GM10266 (cell line): ENCODE data around the gene CACNG4.
A peak's percentile ranks its signal among the peaks of the same experiment; 100 is the strongest.
"Not testable (repeated sequence)": the region's sequence is repeated elsewhere in the genome, so short reads cannot be mapped to it uniquely, and the experiment has no call there.

Source experiments
- DNase-seq: peaks from one replicate; pipeline ENCODE4 v3.0.0; 2012; ENCODE audit errors: extremely low spot score
- TF ChIP-seq, protein P1 (sequence below): IDR thresholded peaks from 2 replicates; pipeline ENCODE4 v1.5.1; 2012; ENCODE audit warnings: mild to moderate bottlenecking, low read depth; ENCODE audit not compliant: control insufficient read depth, insufficient read depth; ENCODE audit errors: missing control alignments

Gene CACNG4

DNA sequence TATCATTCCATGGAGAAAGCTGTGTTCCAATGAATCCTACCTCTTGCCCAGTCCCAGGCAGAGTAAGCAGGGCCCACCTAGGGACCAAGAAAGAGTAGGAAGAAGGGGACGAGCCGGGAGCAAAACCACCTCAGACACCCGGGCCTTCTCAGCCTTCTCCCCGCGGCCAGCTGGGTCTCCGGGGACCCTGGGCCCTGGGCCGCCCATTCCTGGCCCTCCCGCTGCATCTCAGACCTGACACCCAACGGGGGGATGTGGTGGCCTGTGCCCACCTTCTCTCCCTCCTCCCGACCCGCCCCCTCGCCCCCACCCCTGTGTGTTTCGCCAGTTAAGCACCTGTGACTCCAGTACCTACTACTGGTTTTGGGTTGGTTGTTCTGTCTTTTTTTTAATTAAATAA is 68.5 kb downstream of the CACNG4 start:
- TF ChIP-seq, protein P1, sequence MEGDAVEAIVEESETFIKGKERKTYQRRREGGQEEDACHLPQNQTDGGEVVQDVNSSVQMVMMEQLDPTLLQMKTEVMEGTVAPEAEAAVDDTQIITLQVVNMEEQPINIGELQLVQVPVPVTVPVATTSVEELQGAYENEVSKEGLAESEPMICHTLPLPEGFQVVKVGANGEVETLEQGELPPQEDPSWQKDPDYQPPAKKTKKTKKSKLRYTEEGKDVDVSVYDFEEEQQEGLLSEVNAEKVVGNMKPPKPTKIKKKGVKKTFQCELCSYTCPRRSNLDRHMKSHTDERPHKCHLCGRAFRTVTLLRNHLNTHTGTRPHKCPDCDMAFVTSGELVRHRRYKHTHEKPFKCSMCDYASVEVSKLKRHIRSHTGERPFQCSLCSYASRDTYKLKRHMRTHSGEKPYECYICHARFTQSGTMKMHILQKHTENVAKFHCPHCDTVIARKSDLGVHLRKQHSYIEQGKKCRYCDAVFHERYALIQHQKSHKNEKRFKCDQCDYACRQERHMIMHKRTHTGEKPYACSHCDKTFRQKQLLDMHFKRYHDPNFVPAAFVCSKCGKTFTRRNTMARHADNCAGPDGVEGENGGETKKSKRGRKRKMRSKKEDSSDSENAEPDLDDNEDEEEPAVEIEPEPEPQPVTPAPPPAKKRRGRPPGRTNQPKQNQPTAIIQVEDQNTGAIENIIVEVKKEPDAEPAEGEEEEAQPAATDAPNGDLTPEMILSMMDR = no peak
- no peak for DNase-seq

DNA sequence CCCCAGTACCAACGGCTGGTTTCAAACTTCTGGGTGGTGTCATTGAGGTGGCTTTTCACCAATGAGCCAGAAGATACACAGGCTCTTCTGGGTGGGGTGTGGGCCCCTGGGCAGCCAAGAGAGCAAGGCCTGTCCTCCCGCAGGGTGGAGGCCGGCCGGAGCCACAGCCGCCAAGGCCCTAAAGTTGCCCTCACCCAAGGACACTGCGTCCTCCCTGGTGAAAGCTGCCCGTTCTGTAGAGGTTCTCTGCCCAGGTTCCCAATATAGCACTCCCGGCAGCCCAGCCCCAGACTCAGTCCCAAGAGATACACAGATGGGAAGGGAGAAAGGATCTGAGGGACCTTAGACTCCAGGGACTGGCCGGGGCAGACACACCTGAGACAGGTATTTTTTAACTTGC is 69.1 kb downstream of the CACNG4 start:
- no peak for DNase-seq
- TF ChIP-seq, protein P1 = no peak

DNA sequence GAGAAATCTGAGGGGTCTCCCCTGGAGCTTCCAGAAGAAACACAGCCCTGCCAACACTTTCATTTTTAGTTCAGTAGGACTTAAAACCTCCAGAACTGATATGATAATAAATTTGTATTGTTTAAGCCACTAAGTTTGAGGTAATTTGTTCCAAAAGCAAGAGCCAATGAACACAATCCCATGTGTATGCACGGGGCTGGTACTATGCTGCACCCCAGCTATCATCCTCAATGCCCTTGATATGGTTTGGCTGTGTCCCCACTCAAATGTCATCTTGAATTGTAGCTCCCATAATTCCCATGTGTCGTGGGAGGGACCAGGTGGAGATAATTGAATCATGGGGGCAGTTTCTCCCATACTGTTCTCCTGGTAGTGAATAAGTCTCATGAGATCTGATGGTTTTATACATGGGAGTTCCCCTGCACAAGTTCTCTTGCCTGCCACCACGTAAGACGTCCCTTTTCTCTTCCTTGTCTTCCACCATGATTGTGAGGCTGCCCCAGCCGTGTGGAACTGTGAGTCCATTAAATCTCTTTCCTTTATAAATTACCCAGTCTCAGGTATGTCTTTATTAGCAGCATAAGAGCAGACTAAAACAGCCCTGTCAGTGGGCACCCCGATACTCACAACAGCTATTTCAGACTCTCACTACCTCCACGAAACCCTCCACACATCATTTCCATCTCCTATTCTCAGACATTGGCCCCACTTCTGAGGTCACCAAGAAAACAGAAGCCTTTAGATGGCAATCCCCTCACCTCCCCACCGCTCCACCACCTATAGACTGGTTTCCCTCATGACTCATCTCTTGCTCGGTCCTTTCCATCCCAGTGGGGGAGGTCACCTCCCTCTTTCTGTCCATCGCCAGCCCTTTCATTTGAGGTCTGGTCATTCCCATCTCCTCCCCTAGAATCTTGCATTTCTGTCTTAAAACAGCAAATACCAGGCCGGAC is 70.9 kb downstream of the CACNG4 start:
- TF ChIP-seq, protein P1 = no peak
- DNase-seq = peak; percentile 79

DNA sequence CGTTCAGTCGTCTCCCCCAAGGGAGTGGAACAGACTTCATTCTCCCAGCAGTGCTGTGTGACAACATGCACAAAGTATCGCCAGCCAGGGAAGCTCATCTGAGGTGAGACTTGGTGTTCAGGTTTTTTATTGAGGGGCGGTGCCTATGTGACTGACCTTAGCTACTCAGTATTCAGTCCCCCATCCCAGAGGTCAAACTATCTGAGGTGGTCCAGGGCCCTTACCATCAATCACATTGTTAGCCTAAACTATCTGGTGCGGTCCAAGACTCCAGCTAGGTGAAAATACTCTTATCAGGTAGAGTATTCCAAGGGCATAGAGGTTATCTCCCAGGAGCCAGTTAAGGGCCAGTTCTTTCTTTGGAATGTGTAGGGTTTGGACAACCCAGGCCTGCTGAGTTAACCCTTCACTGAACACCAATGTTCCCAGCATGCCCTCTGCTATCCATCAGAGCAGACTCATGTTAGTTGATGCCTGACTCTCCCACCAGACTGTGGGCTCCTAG is 74.4 kb downstream of the CACNG4 start:
- TF ChIP-seq, protein P1 = no peak
- DNase-seq = no peak

DNA sequence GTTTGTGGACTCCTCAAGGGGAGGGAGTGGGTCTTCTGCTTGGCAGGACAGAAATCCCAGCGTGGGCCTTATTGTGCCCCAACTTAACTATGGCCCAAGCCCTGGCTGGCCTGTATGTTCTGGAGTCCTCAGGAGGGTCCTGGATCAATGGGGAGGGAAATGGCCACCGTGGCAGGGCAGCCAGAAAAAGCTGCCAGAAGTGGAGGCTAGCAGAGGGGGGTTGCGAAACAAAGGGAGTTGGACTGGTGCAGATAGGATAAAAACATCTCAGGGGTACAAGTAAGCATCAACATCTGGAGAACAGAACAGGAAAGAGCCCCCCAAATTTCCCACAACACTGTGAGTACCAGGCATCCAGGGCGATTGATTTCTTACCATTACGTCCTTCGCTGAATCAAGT is 76.1 kb downstream of the CACNG4 start:
- TF ChIP-seq, protein P1 = no peak
- no peak for DNase-seq

DNA sequence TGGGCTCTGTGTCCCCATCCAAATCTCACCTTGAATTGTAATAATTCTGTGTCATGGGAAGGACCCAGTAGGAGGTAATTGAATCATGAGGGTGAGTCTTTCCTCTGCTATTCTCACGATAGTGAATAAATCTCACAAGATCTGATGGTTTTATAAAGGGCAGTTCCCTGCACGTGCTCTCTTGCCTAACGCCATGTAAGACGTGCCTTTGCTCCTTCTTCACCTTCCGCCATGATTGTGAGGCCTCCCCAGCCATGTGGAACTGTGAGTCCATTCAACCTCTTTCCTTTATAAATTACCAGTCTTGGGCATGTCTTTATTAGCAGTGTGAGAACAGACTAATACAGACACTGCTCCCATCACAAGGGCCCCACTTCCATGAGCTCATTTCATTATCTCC is 76.6 kb downstream of the CACNG4 start:
- DNase-seq = not testable (repeated sequence)

DNA sequence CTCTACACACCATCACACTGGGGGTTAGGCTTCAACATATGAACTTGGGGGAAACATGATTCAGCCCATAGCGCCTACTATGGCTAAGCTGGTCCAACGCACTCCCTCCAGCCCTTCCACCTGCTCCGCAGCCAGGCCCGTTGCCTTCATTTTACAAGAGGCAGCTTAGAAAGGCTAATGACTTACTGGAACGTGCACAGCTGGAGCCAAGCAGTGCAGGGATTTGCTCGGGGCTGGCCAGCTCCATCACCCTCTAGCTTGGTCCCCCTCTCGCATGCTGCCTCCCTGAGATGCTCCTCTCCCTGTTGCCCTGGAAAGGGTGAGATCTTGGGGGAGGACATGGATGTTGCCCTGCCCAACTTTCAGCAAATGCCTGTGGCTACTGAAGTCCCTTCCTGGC is 77.0 kb downstream of the CACNG4 start:
- TF ChIP-seq, protein P1 = no peak
- no peak for DNase-seq
